ENCODE data around the gene KLHL29.

DNA sequence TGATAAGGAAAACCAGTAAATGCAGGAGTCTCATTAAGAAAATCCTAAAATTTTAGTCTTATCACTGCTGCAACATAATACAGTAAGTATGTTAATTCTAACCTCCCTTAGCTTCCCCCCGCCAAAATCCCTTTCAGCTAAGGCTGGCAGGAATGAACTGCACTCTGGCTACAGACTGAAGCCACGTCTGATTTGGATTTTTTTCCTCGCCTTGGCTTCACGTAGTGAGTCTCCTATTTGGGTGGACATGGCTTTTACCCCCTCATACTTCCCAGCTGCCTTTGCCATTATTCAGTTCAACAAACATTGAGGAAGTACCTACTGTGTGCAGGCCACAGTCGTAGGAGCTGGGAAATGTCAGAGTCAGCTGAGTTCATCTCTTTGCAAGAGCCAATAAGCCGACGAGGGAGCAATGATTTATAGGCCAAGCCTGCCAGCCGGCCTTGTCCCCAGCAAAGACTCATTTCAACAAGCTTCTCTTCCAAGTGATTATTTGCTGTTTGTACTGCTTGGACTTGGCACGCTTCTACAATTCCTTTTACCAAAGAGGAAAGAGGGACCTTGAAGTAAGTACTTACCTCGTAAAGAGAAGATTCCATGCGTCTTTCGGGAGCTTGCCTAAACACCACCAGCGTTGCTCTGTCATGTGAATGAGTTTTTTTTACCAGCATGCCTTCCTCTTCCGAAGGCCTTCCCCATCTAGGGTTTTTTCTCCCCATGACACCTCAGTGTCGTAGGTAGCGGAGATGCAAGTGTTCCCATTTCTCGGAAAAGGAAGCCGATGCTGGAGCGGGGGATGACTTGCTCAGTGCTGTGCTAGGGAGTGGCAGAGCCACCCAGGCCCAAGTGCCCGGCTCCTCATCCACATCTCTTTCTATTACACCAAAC, 138.6 kb downstream of the KLHL29 start:
- TF ChIP-seq, protein P1, sequence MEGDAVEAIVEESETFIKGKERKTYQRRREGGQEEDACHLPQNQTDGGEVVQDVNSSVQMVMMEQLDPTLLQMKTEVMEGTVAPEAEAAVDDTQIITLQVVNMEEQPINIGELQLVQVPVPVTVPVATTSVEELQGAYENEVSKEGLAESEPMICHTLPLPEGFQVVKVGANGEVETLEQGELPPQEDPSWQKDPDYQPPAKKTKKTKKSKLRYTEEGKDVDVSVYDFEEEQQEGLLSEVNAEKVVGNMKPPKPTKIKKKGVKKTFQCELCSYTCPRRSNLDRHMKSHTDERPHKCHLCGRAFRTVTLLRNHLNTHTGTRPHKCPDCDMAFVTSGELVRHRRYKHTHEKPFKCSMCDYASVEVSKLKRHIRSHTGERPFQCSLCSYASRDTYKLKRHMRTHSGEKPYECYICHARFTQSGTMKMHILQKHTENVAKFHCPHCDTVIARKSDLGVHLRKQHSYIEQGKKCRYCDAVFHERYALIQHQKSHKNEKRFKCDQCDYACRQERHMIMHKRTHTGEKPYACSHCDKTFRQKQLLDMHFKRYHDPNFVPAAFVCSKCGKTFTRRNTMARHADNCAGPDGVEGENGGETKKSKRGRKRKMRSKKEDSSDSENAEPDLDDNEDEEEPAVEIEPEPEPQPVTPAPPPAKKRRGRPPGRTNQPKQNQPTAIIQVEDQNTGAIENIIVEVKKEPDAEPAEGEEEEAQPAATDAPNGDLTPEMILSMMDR (IDR thresholded peaks at IDR 0.05; ENCODE audit: low read length): no peak
- TF ChIP-seq EZH2phosphoT487 (IDR thresholded peaks at IDR 0.05; ENCODE audit: low read length) (no peak), EZH2 (optimal IDR thresholded peaks at IDR 0.05; ENCODE audit: low read depth, low read length) (no peak)
